Bladder microvascular endothelial cell (primary cell): ENCODE data around the gene LEF1. TPM values are rescaled to one million over a fixed set of nuclear protein-coding genes. Genes with fewer than 3 reads are reported as not detected.

Source experiments
- total RNA-seq: library from RNA; depleted of rRNA; stranded (reverse); fragments of >200 nt; gene quantifications from 2 replicates; pipeline ENCODE4 v1.2.3, GENCODE V29; 2014

Gene LEF1
- 0.16 TPM in 1 of 2 replicates, not detected in the other for total RNA-seq

GRCh38 chr4:108168671-108169523, at the start of gene LEF1:
Gene LEF1, minus strand, starts transcription at chr4:108168932. Its CDS starts 1,165 bp downstream, at chr4:108167767.

Other genes with a start within 250 kb of the LEF1 start
- gene CYP2U1, start 237.4 kb downstream of the LEF1 start, total RNA-seq: 3.4 and 7.4 TPM in 2 replicates
- 6.3 and 11.2 TPM in 2 replicates for gene HADH, start 179.0 kb downstream of the LEF1 start, total RNA-seq